CD4-positive, CD25-positive, alpha-beta regulatory T cell (primary cell): ENCODE results near the gene TXNL1. TPM values are rescaled to one million over a fixed set of nuclear protein-coding genes. Genes with fewer than 3 reads are reported as not detected.
"Not testable (repeated sequence)": the region's sequence is repeated elsewhere in the genome, so short reads cannot be mapped to it uniquely, and the experiment has no call there.

ENCODE experiments used
- ATAC-seq, 2 donors: fragments of 150-1000 bp; cut with Tn5 transposase; one replicate each; pipeline ENCODE4 v1.10.0; 2021; ENCODE audit warnings: low read depth in 2 of 2, moderate number of reproducible peaks in 2 of 2, moderate library complexity in 1 of 2
- DNase-seq, 3 donors: peaks; one replicate each; pipeline versions ENCODE4 v3.0.0 to v3.0.0-alpha.2; 2012 to 2022; ENCODE audit warnings: mixed read lengths in 1 of 3
- H3K27ac ChIP-seq: one replicate; pipeline ENCODE4 v1.7.0; 2013; ENCODE audit warnings: mild to moderate bottlenecking, low read length; ENCODE audit not compliant: insufficient read depth, poor library complexity, severe bottlenecking
- H3K27me3 ChIP-seq: one replicate; pipeline ENCODE4 v1.7.0; 2013; ENCODE audit warnings: low read length; ENCODE audit not compliant: control insufficient read depth, insufficient read depth
- H3K36me3 ChIP-seq: one replicate; pipeline ENCODE4 v1.7.0; 2013; ENCODE audit warnings: mild to moderate bottlenecking, low read length, moderate library complexity; ENCODE audit not compliant: control insufficient read depth, insufficient read depth
- H3K4me1 ChIP-seq: 2 replicates; pipeline ENCODE4 v1.7.0; 2013; ENCODE audit warnings: mild to moderate bottlenecking, low read length; ENCODE audit not compliant: insufficient read depth, control insufficient read depth, poor library complexity, severe bottlenecking
- H3K4me3 ChIP-seq: one replicate; pipeline ENCODE4 v1.7.0; 2013; ENCODE audit warnings: low read depth, mild to moderate bottlenecking, low read length, moderate library complexity
- H3K9me3 ChIP-seq, 2 experiments: 1 replicate in 1 of 2; 2 replicates in 1 of 2; pipeline ENCODE4 v1.7.0; 2013; ENCODE audit warnings: low read length in 2 of 2, mild to moderate bottlenecking in 1 of 2, moderate library complexity in 1 of 2; ENCODE audit not compliant: control insufficient read depth in 2 of 2
- H3K27ac Mint-ChIP-seq, 3 donors: one replicate each; pipeline ENCODE4 v1.8.0; 2020 to 2022; ENCODE audit warnings: mild to moderate bottlenecking in 3 of 3, mixed read lengths in 3 of 3, moderate library complexity in 2 of 3
- H3K27me3 Mint-ChIP-seq: one replicate; pipeline ENCODE4 v1.8.0; 2022; ENCODE audit warnings: mild to moderate bottlenecking, mixed read lengths
- H3K36me3 Mint-ChIP-seq: one replicate; pipeline ENCODE4 v1.8.0; 2020; ENCODE audit warnings: mixed read lengths
- H3K4me1 Mint-ChIP-seq, 4 donors: one replicate each; pipeline ENCODE4 v1.8.0; 2020 to 2022; ENCODE audit warnings: mixed read lengths in 4 of 4, mild to moderate bottlenecking in 1 of 4
- H3K4me3 Mint-ChIP-seq, 4 donors: one replicate each; pipeline ENCODE4 v1.8.0; 2020 to 2022; ENCODE audit warnings: mild to moderate bottlenecking in 4 of 4, mixed read lengths in 4 of 4, moderate library complexity in 3 of 4
- H3K9me3 Mint-ChIP-seq, 7 donors: one replicate each; pipeline ENCODE4 v1.8.0; 2020 to 2022; ENCODE audit warnings: mixed read lengths in 7 of 7, mild to moderate bottlenecking in 3 of 7, moderate library complexity in 2 of 7
- polyA plus RNA-seq, 4 donors: library from polyadenylated mRNA; unstranded; fragments of 300-500 nt; fragmentation: Illumina TruSeq; gene quantifications; one replicate each; pipeline ENCODE4 v1.2.3, GENCODE V29; 2021
- total RNA-seq: library from RNA; stranded (reverse); gene quantifications from one replicate; pipeline ENCODE4 v1.2.3, GENCODE V29; 2022

TXNL1 gene
- total and polyA plus RNA-seq, 5 donors from 2014 or later, result 39.9 to 70.2 (median 63.6) TPM

DNA sequence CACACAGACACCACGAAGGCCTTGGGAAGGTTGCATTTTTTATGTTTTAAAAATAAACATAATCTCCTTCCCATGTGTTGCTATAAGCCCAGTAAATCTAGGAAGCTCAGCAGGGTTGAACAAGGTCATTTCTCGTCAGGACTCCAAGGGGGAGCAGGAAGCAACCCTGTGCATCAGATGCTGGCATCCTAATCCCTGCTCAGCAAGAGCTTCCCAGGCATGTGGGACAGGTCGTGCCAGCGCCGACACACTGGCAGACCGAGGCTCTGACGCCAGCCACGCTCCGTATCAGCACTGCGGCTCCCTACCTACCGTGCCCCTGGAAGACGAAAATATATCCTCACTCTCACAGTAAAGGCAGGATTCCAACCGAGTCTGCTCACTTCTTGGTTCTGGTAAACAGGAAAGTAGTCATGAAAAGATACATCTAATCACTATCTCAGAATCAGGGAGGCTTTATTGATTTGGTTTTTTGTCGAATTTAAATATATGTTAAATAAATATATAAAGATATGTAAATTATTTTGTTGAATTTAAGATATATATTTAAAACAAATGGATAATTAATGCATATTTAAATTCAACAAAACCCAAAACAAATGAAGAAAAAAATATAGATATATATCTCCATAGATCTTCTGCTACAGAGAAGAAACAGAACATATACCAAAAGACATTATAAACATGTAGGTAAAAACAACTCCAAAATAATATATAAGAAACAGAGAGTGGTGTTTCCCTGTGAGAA lies 61.4 kb downstream of the TXNL1 start:
- H3K27me3 Mint-ChIP-seq, result peaks cover 25% of the 10 kb centered on the region
- no peaks in the 10 kb centered on the region for H3K36me3 Mint-ChIP-seq
- no peak overlapping the region for H3K4me3 Mint-ChIP-seq
- ATAC-seq, result no peak
- Histone ChIP-seq H3K9me3 (no peaks in the 10 kb centered on the region), H3K4me1 (no peaks in the 10 kb centered on the region), H3K36me3 (no peaks in the 10 kb centered on the region), H3K4me3 (no peak overlapping the region), H3K27me3 (peaks cover 8% of the 10 kb centered on the region), H3K27ac (no peak overlapping the region)
- no peak overlapping the region for H3K27ac Mint-ChIP-seq
- H3K9me3 Mint-ChIP-seq, result peaks cover 0 to 5% (median 2%) of the 10 kb centered on the region in 7 donors
- no peaks in the 10 kb centered on the region for H3K4me1 Mint-ChIP-seq
- DNase-seq, result no peak

DNA sequence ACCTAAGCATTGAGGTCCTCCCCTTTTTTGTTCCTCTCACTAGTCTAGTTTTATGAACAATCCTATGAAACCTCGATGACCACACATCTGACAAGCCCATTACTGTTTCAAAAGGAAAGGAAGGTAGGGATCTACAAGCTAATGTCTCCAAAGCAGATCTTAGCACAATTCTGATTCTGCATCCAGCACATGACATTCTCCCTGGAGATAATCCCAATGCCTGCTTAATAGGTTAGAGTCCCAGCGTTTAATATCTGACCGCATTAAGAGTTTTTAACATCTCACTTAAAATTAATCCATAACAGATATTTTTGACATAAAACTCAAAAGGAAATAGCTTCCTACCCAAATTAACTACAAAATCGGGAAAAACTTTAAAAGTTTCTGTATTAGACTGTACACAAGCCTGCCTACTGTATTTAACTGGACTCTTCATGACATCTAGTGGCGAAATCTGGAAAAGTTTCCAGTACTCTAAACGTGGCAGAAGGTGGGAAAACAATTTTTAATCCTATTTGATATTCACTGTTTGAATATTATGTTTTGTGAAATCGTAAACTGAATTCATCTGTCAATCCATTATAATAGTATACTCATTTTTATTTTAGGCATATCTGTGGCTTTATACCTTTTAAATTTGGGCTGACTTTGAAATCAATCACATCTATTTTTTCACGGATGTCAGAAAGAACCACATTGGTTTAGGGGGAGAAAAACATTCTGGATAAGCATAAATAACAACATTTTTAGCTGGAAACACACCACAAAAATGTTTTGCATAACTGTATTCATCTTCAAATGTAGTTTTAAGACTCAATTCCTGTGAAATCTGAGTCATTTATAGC lies 62.4 kb downstream of the TXNL1 start:
- peaks cover 3% of the 10 kb centered on the region for H3K27me3 ChIP-seq
- Mint-ChIP-seq H3K27ac (no peak overlapping the region), H3K27me3 (peaks cover 21% of the 10 kb centered on the region), H3K4me3 (no peak overlapping the region), H3K9me3 (peaks cover 0 to 5% (median 2%) of the 10 kb centered on the region in 7 donors), H3K4me1 (no peaks in the 10 kb centered on the region), H3K36me3 (no peaks in the 10 kb centered on the region)
- H3K4me1 ChIP-seq, result no peaks in the 10 kb centered on the region
- H3K4me3 ChIP-seq, result no peak overlapping the region
- no peak for ATAC-seq
- H3K9me3 ChIP-seq, result no peaks in the 10 kb centered on the region
- no peak overlapping the region for H3K27ac ChIP-seq
- no peaks in the 10 kb centered on the region for H3K36me3 ChIP-seq
- peak in 1 of 3 donors; percentile 19 for DNase-seq

DNA sequence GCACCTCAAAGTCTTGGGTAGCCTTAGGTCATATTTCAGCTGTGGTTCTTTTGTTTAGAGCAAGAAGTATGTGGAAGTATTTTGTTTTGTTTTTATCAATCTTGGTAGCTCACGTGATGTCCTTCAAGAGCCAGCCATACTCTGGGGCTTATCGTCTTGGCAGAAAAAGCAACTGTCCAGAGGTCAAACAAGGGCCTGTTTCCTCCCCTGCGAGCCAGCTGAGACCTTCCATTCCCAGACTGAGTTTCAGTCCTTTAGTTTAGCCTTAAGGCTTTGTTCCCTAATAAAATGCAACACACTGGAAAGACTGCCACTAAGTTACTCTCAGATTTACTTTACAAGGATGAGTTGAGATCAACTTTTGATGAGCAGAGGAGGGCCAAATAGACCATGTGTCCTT lies 63.5 kb downstream of the TXNL1 start:
- no peak for ATAC-seq
- Histone ChIP-seq H3K4me3 (no peak overlapping the region), H3K27me3 (no peaks in the 10 kb centered on the region), H3K27ac (no peak overlapping the region), H3K36me3 (no peaks in the 10 kb centered on the region), H3K9me3 (no peaks in the 10 kb centered on the region), H3K4me1 (no peaks in the 10 kb centered on the region)
- DNase-seq, result no peak
- no peaks in the 10 kb centered on the region for H3K4me1 Mint-ChIP-seq
- no peak overlapping the region for H3K4me3 Mint-ChIP-seq
- peaks cover 18% of the 10 kb centered on the region for H3K27me3 Mint-ChIP-seq
- no peaks in the 10 kb centered on the region for H3K36me3 Mint-ChIP-seq
- H3K9me3 Mint-ChIP-seq, result peaks cover 0 to 5% (median 2%) of the 10 kb centered on the region in 7 donors
- H3K27ac Mint-ChIP-seq, result no peak overlapping the region

DNA sequence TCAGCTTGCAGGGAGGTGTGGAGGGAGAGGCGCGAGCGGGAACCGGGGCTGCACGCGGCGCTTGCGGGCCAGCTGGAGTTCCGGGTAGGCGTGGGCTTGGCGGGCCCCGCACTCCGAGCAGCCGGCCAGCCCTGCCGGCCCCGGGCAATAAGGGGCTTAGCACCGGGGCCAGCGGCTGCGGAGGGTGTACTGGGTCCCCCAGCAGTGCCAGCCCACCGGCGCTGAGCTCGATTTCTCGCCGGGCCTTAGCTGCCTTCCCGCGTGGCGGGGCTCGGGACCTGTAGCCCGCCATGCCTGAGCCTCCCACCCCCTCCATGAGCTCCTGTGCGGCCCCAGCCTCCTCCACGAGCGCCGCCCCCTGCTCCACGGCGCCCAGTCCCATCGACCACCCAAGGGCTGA lies 66.1 kb downstream of the TXNL1 start:
- H3K36me3 ChIP-seq, H3K36me3 Mint-ChIP-seq, H3K27ac Mint-ChIP-seq, H3K4me3 Mint-ChIP-seq, H3K27me3 ChIP-seq, H3K4me1 Mint-ChIP-seq, H3K4me1 ChIP-seq, H3K27me3 Mint-ChIP-seq, H3K27ac ChIP-seq, H3K9me3 Mint-ChIP-seq, H3K4me3 ChIP-seq, H3K9me3 ChIP-seq, DNase-seq, ATAC-seq: not testable (repeated sequence)

DNA sequence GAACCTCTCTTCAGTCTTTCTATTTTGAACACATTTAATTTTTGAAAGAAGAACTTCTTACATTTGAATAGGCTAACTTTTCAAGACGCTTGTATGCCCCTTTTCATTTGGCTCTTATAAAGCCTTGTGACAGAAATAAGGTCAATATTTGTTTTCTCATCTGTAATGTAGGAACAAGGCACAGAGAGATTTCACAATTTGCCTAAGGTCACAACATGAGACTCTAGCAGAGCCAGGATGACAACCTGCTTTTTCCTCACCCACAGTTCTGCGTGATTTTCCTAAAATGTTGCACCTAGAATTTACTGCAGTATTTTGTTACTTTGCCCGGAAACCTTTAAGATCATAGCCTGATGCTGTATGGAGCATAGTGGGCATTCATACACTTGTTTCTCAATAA lies 67.4 kb downstream of the TXNL1 start:
- Mint-ChIP-seq H3K4me1 (no peaks in the 10 kb centered on the region), H3K36me3 (no peaks in the 10 kb centered on the region), H3K4me3 (no peak overlapping the region), H3K27ac (no peak overlapping the region), H3K27me3 (peaks cover 9% of the 10 kb centered on the region), H3K9me3 (peaks cover 0 to 2% (median 0%) of the 10 kb centered on the region in 7 donors)
- H3K36me3 ChIP-seq, result no peaks in the 10 kb centered on the region
- no peaks in the 10 kb centered on the region for H3K9me3 ChIP-seq
- DNase-seq (no peak), ATAC-seq (no peak)
- H3K27me3 ChIP-seq, result no peaks in the 10 kb centered on the region
- H3K27ac ChIP-seq, result no peak overlapping the region
- no peaks in the 10 kb centered on the region for H3K4me1 ChIP-seq
- no peak overlapping the region for H3K4me3 ChIP-seq

DNA sequence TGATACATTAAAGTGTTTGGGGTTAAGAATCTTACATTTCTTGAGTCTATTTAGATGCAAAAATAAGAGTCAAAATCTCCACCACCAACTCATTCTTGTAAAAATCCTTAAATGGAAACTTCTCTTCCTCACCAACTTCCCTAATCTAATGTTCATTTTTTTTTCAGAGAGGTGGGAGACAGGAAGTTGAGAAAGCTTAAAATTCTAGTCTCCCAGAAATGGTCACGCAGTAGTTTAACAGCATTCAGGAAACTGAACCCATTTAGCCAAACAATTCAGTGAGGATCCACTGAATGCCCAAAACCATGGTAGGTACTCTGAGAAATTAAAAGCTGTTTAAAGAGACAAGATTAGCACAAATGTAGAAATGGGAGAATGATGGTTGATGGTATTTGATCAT lies 69.0 kb downstream of the TXNL1 start:
- Mint-ChIP-seq H3K4me3 (no peak overlapping the region), H3K4me1 (no peaks in the 10 kb centered on the region), H3K27ac (no peak overlapping the region), H3K27me3 (peaks cover 4% of the 10 kb centered on the region), H3K36me3 (no peaks in the 10 kb centered on the region), H3K9me3 (peaks cover 0 to 2% (median 0%) of the 10 kb centered on the region in 7 donors)
- no peaks in the 10 kb centered on the region for H3K4me1 ChIP-seq
- ATAC-seq (no peak), DNase-seq (no peak)
- H3K4me3 ChIP-seq, result no peak overlapping the region
- H3K27ac ChIP-seq, result no peak overlapping the region
- no peaks in the 10 kb centered on the region for H3K9me3 ChIP-seq
- H3K36me3 ChIP-seq, result no peaks in the 10 kb centered on the region
- H3K27me3 ChIP-seq, result no peaks in the 10 kb centered on the region

DNA sequence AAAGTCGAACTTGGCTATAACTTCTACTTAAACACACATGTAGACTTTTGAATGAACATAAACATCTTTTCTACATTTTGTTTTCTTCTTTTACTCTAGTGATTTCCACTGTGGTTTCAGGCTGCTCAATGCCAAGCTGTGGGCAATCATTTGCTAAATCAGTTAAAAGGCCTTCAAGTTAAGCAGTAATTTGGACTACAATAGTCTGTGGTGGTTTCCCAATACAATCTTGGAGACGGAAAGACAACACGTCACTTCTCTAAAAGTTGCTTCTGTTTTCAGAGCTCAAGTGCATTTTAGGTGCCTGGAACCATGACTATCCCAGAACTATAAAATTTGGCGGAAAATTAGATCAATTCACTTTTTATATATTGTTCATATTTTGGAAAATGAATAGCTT lies 69.4 kb downstream of the TXNL1 start:
- no peak overlapping the region for H3K27ac ChIP-seq
- no peaks in the 10 kb centered on the region for H3K36me3 ChIP-seq
- no peaks in the 10 kb centered on the region for H3K4me1 Mint-ChIP-seq
- H3K4me3 ChIP-seq, result no peak overlapping the region
- H3K9me3 ChIP-seq, result no peaks in the 10 kb centered on the region
- peaks cover 4% of the 10 kb centered on the region for H3K27me3 Mint-ChIP-seq
- H3K4me3 Mint-ChIP-seq, result no peak overlapping the region
- DNase-seq, result no peak
- H3K27ac Mint-ChIP-seq, result no peak overlapping the region
- no peaks in the 10 kb centered on the region for H3K27me3 ChIP-seq
- no peaks in the 10 kb centered on the region for H3K4me1 ChIP-seq
- no peaks in the 10 kb centered on the region for H3K36me3 Mint-ChIP-seq
- peaks cover 0 to 2% (median 0%) of the 10 kb centered on the region in 7 donors for H3K9me3 Mint-ChIP-seq
- no peak for ATAC-seq
